Mammary epithelial cell (primary cell): ENCODE results near the gene SYNE2.
A peak's percentile ranks its signal among the peaks of the same experiment; 100 is the strongest.

Experiments used
- CTCF ChIP-seq, 2 donors: IDR thresholded peaks in 1 of 2; conservative IDR thresholded peaks in 1 of 2; 2 replicates each; pipeline ENCODE4 v1.5.1; 2011 to 2012; ENCODE audit warnings: inconsistent platforms in 2 of 2, low read length in 2 of 2, mild to moderate bottlenecking in 2 of 2, control low read depth in 1 of 2, low read depth in 1 of 2; ENCODE audit not compliant: insufficient read depth in 1 of 2; ENCODE audit errors: extremely low read depth in 1 of 2
- EZH2 ChIP-seq: IDR thresholded peaks from 2 replicates; pipeline ENCODE4 v1.6.1; 2012; ENCODE audit warnings: low read length, inconsistent platforms, borderline replicate concordance

- TF ChIP-seq CTCF (conservative IDR thresholded peaks at IDR 0.05 in 1 of 2, IDR thresholded peaks at IDR 0.05 in 1 of 2; ENCODE audit: extremely low read depth in 1 of 2, insufficient read depth in 1 of 2, low read depth in 1 of 2, low read length in 2 of 2) (peak; percentile 70 to 80), EZH2 (no peak)
These were observed 207.9 kb downstream of the SYNE2 start for GRCh38 chr14:64060648-64061096.
